ENCODE measurements around the gene AKAP13. TPM values are rescaled to one million over a fixed set of nuclear protein-coding genes. Genes with fewer than 3 reads are reported as not detected.

The AKAP13 gene
- total and polyA plus RNA-seq, 2 of the 13 experiments (the other 11 are each of a cell fraction or from before 2014, with no cell fraction given): 6.7 to 27.1 TPM

GRCh38 chr15:85443593-85444087 is 63.2 kb downstream of the AKAP13 start (continued):
- 0 out of 2 replicates have a peak, but pooled peaks have one; percentile 18 for TF ChIP-seq HOMEZ (CRISPR knock-in tag; IDR thresholded peaks at IDR 0.05; ENCODE audit: low read depth)
- TF ChIP-seq RFXAP (CRISPR knock-in tag; IDR thresholded peaks at IDR 0.05; ENCODE audit: borderline replicate concordance): no peak
- no peak for TF ChIP-seq SKI (IDR thresholded peaks at IDR 0.05; ENCODE audit: partially characterized antibody)
- TF ChIP-seq TOPORS (CRISPR knock-in tag; IDR thresholded peaks at IDR 0.05): no peak
- no peak for TF ChIP-seq ZBTB3 (CRISPR knock-in tag; IDR thresholded peaks at IDR 0.05; ENCODE audit: borderline replicate concordance, low read depth)
- no peak for TF ChIP-seq ZNF75D (CRISPR knock-in tag; IDR thresholded peaks at IDR 0.05; ENCODE audit: borderline replicate concordance)
- TF ChIP-seq ZNF333 (CRISPR knock-in tag; IDR thresholded peaks at IDR 0.05; ENCODE audit: borderline replicate concordance): no peak
- TF ChIP-seq FOSL2 (CRISPR knock-in tag; IDR thresholded peaks at IDR 0.05): no peak
- no peak for TF ChIP-seq GATAD1 (CRISPR knock-in tag; IDR thresholded peaks at IDR 0.05)
- no peak for TF ChIP-seq KAT7 (CRISPR knock-in tag; IDR thresholded peaks at IDR 0.05; ENCODE audit: borderline replicate concordance)
- TF ChIP-seq ZMYM3 (CRISPR knock-in tag; IDR thresholded peaks at IDR 0.05): no peak
- no peak for TF ChIP-seq ZNF318 (CRISPR knock-in tag; IDR thresholded peaks at IDR 0.05)
- no peak for TF ChIP-seq MLX (CRISPR knock-in tag; IDR thresholded peaks at IDR 0.05)
- peak; percentile 59 for TF ChIP-seq CTCF (CRISPR knock-in tag; IDR thresholded peaks at IDR 0.05)
- TF ChIP-seq NONO (IDR thresholded peaks at IDR 0.05): no peak
- no peak for TF ChIP-seq NONO (CRISPR knock-in tag; conservative IDR thresholded peaks at IDR 0.05)
- no peak for TF ChIP-seq ZNF580 (CRISPR knock-in tag; IDR thresholded peaks at IDR 0.05; ENCODE audit: borderline replicate concordance, low read depth)
